KMS-11 (cell line): ENCODE results near the gene NXPH4.

ENCODE experiments used
- H2AFZ ChIP-seq: fragments of 200-600 bp; sonication (generic); 2 replicates; pipeline ENCODE4 v1.6.1; 2016; ENCODE audit warnings: antibody characterized with exemption, mixed run types, low read depth
- H3K27ac ChIP-seq: fragments of 200-600 bp; sonication (generic); 2 replicates; pipeline ENCODE4 v1.6.1; 2016; ENCODE audit warnings: mild to moderate bottlenecking, mixed run types
- H3K27me3 ChIP-seq: fragments of 200-600 bp; sonication (generic); 2 replicates; pipeline ENCODE4 v1.6.1; 2017; ENCODE audit warnings: mild to moderate bottlenecking, low read depth, mixed run types, moderate library complexity; ENCODE audit not compliant: insufficient read depth
- H3K36me3 ChIP-seq: fragments of 200-600 bp; sonication (generic); 2 replicates; pipeline ENCODE4 v1.6.1; 2017; ENCODE audit warnings: mild to moderate bottlenecking, mixed run types; ENCODE audit not compliant: insufficient read depth
- H3K4me1 ChIP-seq: fragments of 200-600 bp; sonication (generic); 2 replicates; pipeline ENCODE4 v1.6.1; 2016; ENCODE audit warnings: mild to moderate bottlenecking, low read depth, mixed run types; ENCODE audit not compliant: poor library complexity, severe bottlenecking
- H3K4me2 ChIP-seq: fragments of 200-600 bp; sonication (generic); 2 replicates; pipeline ENCODE4 v1.7.0; 2016; ENCODE audit warnings: mild to moderate bottlenecking, mixed run types
- H3K4me3 ChIP-seq: fragments of 200-600 bp; sonication (generic); IDR thresholded peaks from 2 replicates; pipeline ENCODE4 v1.6.1; 2017; ENCODE audit warnings: low read depth, low read length, mixed read lengths; ENCODE audit not compliant: insufficient read depth
- H3K79me2 ChIP-seq: fragments of 200-600 bp; sonication (generic); 2 replicates; pipeline ENCODE4 v1.6.1; 2016; ENCODE audit warnings: low read depth, mixed run types; ENCODE audit not compliant: insufficient read depth
- H3K9ac ChIP-seq: fragments of 200-600 bp; sonication (generic); 2 replicates; pipeline ENCODE4 v1.6.1; 2016; ENCODE audit warnings: mild to moderate bottlenecking, mixed run types
- H4K20me1 ChIP-seq: fragments of 200-600 bp; sonication (generic); 2 replicates; pipeline ENCODE4 v1.6.1; 2016; ENCODE audit warnings: mild to moderate bottlenecking, mixed run types; ENCODE audit not compliant: insufficient read depth
- TF ChIP-seq, protein P1 (sequence below): fragments of 200-600 bp; sonication (generic); conservative IDR thresholded peaks from 2 replicates; pipeline ENCODE4 v1.6.1; 2017; ENCODE audit warnings: low read depth, mild to moderate bottlenecking, antibody characterized with exemption, low read length, moderate library complexity, mixed read lengths

Gene NXPH4

GRCh38 chr12:57224278-57224972 lies 7.8 kb downstream of the NXPH4 start:
- Histone ChIP-seq H3K27ac (no peak overlapping the region), H3K27me3 (peaks cover 38% of the 10 kb centered on the region), H4K20me1 (no peaks in the 10 kb centered on the region), H2AFZ (no peak overlapping the region), H3K9ac (no peak overlapping the region), H3K4me1 (peaks cover 11% of the 10 kb centered on the region), H3K4me3 (no peak overlapping the region), H3K4me2 (no peak overlapping the region), H3K36me3 (no peaks in the 10 kb centered on the region), H3K79me2 (peaks cover 4% of the 10 kb centered on the region; the same call in 1 of the 2 replicates)
- TF ChIP-seq, protein P1, sequence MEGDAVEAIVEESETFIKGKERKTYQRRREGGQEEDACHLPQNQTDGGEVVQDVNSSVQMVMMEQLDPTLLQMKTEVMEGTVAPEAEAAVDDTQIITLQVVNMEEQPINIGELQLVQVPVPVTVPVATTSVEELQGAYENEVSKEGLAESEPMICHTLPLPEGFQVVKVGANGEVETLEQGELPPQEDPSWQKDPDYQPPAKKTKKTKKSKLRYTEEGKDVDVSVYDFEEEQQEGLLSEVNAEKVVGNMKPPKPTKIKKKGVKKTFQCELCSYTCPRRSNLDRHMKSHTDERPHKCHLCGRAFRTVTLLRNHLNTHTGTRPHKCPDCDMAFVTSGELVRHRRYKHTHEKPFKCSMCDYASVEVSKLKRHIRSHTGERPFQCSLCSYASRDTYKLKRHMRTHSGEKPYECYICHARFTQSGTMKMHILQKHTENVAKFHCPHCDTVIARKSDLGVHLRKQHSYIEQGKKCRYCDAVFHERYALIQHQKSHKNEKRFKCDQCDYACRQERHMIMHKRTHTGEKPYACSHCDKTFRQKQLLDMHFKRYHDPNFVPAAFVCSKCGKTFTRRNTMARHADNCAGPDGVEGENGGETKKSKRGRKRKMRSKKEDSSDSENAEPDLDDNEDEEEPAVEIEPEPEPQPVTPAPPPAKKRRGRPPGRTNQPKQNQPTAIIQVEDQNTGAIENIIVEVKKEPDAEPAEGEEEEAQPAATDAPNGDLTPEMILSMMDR = 0 out of 2 replicates have a peak, but pooled peaks have one; percentile 24

- Histone ChIP-seq H3K4me1 (peaks cover 11% of the 10 kb centered on the region), H3K27me3 (peaks cover 32% of the 10 kb centered on the region), H3K27ac (no peak overlapping the region), H3K79me2 (peaks cover 11% of the 10 kb centered on the region), H3K9ac (no peak overlapping the region), H3K4me2 (no peak overlapping the region), H3K36me3 (no peaks in the 10 kb centered on the region), H3K4me3 (no peak overlapping the region), H2AFZ (no peak overlapping the region), H4K20me1 (no peaks in the 10 kb centered on the region)
- TF ChIP-seq, protein P1 = no peak; the same call in 1 of the 2 replicates
Measured at GRCh38 chr12:57224973-57225679, 8.5 kb downstream of the NXPH4 start.

GRCh38 chr12:57225680-57226210 lies 9.2 kb downstream of the NXPH4 start:
- Histone ChIP-seq H3K27ac (no peak overlapping the region), H3K4me3 (no peak overlapping the region), H3K4me1 (peaks cover 15% of the 10 kb centered on the region), H3K4me2 (no peak overlapping the region), H4K20me1 (no peaks in the 10 kb centered on the region), H3K9ac (no peak overlapping the region), H3K36me3 (no peaks in the 10 kb centered on the region), H3K79me2 (peaks cover 17% of the 10 kb centered on the region), H3K27me3 (peaks cover 26% of the 10 kb centered on the region), H2AFZ (no peak overlapping the region)
- TF ChIP-seq, protein P1 = no peak

DNA sequence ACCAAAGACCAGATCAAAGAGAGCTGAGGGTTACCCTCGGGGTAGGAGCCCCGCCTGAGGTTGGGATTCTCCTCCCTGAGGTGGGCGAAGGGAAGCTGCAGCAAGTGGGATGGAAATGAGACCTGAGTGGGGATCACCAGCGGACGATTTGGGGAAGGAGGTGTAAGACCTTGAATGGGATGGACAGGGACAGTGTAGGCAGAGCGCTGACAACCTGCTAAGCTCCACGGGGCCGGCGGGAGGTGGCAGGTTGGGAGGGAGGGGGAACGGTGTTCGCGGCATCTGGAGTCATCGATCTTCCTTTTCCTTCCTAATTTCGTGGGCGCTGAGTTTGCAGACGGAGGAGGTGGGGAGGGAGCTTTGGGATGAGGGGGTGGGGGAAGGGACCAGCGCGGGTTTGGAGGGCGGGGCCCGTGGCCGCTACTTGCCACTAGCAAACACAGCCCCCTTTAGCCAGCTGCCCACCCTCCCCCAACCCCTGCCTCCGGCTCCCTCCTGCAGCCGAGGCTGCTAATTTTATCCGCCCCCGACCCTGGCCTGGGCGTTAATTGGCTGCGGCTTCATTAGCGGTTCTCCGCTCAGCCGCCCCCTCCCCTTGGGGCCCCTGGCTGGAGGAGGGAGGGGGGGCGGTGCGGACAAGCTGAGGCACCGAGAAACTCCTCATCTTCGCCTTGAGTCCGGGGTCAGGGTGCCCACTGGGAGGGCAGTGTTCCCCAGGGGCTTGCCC lies 10.2 kb downstream of the NXPH4 start:
- peaks cover 16% of the 10 kb centered on the region for H3K27me3 ChIP-seq
- no peaks in the 10 kb centered on the region for H4K20me1 ChIP-seq
- no peak overlapping the region for H3K4me3 ChIP-seq
- TF ChIP-seq, protein P1 = no peak
- H3K9ac ChIP-seq = no peak overlapping the region
- H2AFZ ChIP-seq = no peak overlapping the region
- H3K79me2 ChIP-seq = peaks cover 28% of the 10 kb centered on the region
- peaks cover 25% of the 10 kb centered on the region for H3K4me1 ChIP-seq
- no peak overlapping the region for H3K4me2 ChIP-seq
- no peaks in the 10 kb centered on the region; the same call in 1 of the 2 replicates for H3K36me3 ChIP-seq
- no peak overlapping the region for H3K27ac ChIP-seq
